Stimulated activated CD8-positive, alpha-beta memory T cell treated with anti-CD3 and anti-CD28 coated beads, Interleukin-7, amount 100 ng/mL, for 1 hour (primary cell): ENCODE results near the gene RPL34.
"Not testable (repeated sequence)": the region's sequence is repeated elsewhere in the genome, so short reads cannot be mapped to it uniquely, and the experiment has no call there.

ENCODE experiments used
- DNase-seq, 2 donors: peaks; one replicate each; pipeline ENCODE4 v3.0.0-alpha.2; 2020; ENCODE audit warnings: low read depth in 2 of 2

RPL34 gene

DNA sequence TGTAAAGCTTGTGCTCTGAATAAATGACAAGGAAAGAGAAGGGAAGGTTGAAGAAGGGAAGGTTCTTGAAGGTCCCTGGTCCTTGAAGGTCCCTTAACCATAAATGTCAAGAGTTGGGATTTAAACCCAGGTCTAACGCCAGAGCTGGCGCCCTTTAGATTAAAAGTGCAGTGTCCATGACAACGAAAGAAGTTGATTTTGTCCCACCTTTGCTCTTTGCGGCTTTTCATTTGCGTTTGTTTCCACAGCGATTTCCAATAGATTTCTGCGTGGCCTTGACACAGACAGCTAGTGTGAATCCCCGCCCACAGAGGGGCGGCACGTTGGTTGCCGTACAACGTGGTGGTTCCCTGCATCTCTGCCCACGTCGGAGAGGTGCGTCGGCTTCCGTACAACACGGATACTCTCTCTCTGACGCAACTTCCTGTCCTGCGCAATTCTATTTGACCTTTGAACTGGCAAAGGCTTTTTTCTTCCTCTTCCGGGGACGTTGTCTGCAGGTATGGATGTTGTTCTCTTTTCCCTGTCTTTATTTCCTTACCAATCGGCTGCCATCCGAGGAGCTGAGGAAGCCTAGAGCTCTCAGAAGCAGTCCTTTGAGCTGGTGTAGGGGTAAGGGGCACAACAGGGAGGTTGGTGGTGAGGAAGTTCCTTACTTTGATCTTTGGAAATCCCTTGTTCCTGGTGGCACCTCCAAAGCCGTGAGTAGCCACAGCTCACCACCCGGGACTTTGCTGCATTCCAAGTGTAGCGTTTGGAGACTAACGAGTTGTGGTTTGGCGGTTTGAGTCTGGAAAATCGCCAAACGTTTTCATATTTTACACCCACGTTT is at the start of gene RPL34:
TSS of gene RPL34 (plus strand) at position 476 of the 832 bp plus-strand sequence. CDS start 1,384 bp downstream, outside the sequence.
- peak; percentile 92 to 95 for DNase-seq

DNA sequence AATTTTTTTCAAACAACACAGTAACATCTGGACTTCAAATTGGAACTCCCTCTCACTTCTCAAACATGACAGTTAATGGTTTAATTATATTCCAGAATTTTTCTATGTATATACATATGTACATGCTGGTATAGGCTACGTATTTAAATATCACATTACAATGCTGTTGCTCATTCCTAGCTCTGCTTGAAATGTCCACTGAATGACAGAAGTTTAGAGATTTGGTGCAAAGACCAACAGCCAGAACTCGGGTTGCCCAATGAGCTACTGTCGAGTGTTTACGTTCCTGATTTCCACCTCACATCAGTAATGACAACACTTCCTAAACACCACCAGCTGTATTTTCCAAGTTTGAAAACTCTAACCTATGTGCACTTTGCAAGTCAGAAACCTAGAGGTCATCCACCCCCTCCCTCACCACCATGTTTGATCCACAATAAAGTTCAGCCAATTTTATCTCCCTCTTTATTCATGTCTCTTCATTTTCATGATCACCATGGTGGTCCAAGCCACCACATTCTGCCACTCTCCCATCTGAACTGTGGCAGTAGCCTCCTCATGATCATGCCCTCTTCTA is 49.3 kb upstream of the RPL34 start:
- DNase-seq, result no peak

DNA sequence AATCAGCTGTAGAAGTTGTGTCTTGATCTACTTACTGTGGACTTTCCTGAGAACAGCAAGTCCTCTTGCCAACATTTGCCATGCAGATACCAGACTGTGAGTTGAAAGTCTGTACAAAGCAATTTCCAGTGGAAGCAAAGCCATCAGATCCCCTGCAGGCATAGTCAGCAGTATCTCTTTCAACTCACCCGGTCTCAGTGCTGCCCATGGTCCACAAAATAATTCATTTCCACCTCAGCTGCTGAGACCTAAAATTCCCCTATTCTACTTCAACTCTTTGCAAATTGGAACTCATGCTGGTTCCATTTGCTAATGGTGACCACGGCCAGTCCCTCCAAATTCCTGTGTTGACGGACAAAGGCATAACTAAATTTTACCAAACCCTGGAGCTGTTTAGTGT is 46.0 kb upstream of the RPL34 start:
- no peak for DNase-seq

DNA sequence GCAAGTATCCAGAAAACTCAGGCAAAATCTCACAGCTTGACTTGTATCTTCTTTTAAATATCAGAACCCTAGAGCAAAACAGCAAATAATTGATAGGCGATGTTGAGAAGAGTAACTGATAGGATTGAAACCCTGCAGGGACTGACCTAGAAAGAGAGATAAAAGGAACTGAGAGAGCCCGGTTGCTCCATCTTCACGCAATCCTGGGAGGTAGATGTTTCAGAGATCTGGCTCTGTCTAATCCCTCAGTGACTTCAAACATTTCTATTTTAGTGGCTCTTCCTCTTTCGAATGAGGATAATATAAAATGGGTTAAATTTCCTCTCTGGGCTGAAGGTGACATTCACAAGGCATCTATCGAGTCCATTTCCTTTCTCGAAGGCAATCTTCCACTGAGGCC is 39.3 kb upstream of the RPL34 start:
- no peak for DNase-seq

DNA sequence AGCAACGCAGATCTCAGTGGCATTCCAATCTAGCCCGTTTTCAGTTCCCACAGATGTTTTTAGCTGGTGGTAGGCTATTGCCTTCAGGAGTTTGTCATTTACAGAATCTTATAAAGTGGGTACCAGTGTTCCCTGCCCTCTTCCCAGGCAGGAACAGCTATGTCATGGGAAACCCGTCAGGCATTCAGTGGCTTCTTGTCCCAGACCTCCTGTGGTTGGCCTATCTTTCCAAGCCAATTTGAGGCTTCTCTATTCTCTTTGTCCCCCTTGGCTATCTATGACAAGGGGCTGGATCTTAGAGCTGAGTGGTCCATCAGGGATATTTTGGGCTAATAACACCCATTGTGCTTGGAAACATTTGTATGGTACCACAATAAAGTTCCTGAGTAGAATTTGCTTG is 33.6 kb upstream of the RPL34 start:
- no peak for DNase-seq

DNA sequence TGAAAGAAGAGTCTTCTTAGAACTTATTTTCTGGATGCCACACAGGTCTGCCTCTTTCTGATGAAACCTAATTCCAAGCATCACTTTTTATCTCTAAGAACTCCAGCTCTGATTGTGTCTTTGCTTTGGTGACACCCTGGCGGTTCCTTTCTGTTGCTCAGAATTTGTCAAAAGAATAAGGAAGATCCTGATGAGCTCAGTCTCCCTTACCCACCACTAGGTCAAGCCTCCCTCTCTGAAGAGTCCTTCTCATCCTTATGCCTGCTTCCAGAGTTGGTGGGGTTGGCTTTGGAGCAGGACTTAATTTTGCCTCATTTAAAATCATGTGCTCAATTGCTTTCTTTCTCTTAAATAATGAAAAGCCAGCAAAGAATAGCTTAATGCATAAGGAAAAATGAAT is 31.5 kb upstream of the RPL34 start:
- no peak for DNase-seq

DNA sequence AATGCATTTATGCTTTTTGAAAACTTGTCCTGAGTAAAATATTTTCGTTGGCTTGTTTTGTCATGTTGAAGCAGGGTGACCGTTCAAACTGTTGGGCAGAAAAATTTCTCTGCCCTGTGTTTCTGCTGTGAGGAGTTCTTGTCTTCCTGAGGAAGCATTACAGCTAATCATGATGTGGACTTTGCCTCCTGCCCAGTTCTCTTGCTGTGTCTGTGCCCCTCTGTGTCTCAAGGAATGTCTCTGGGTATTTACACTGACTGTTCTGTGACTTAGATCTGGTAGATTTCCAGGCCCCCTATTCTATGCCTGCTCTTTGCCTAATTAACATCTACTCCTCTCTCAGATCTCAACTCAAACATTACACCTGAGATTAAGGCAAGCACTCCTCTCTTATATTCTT is 30.4 kb upstream of the RPL34 start:
- no peak for DNase-seq

DNA sequence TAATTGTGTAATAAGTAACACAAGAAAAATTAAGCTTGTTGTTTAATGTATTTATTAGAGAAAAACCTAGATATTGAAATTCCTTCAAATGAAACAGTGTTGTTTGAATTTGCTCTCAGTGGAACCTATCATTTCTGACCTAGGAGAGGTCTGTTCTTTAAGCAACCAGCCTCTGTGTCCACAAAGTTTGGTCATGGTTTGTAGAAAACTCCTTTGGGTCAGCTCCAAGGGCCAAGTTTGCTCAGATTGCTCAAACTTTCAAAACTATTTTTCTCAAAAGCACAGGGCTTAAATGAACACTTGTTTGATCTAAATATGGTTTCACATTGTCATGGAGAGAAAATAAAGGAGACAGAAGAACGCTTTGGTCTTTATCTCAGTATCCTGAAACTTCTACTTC is 29.6 kb upstream of the RPL34 start:
- DNase-seq, result no peak

DNA sequence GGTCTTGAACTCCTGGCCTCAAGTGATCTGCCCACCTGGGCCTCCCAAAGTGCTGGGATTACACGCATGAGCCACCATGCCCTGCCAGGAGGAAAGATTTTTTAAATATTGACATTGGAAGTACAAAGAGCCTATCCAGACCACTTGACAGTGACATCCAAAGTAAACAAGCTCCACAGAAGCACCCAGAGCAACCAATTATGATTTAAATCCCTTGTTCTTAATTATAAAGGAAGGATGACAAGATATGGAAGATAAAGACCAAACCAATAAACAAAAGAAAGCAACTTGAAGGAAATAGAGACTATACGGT is 27.7 kb upstream of the RPL34 start:
- DNase-seq, result no peak

DNA sequence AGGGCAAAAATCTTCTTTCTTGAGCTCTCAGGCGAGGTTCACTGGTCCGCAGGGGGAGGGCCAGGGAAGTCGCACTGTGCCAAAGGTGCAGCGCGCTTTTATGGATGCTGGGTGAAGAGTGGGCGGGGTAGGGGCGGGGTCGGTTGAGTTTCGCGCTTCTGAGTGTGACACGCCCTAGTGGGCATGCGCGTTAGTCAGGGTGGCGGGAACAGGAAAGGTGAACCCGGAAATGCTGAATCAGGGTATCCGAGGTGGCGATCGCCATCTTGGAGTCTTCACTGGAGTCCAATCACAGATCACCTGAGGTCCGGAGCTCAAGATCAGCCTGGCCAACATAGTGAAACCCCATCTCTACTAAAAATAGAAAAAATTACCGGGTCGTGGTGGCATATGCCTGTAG is 26.1 kb upstream of the RPL34 start:
- not testable (repeated sequence) for DNase-seq

DNA sequence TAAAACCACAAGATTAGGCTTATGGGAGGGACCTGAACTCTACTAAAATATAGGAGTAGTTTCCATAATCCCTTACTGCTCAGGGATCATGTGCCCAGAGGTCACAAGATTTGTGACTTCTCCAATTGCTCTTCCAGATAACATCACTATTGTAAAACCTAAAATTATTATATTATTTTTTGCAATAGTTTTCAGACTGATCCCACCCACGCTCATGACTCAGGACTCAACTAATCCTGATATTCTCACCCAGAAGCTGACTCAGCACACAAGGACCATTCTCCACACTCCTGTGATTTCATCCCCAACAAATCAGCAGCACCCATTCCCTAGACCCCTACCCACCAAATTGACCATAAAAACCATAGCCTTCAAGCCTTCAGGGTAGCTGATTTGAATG is 24.0 kb upstream of the RPL34 start:
- DNase-seq, result no peak

DNA sequence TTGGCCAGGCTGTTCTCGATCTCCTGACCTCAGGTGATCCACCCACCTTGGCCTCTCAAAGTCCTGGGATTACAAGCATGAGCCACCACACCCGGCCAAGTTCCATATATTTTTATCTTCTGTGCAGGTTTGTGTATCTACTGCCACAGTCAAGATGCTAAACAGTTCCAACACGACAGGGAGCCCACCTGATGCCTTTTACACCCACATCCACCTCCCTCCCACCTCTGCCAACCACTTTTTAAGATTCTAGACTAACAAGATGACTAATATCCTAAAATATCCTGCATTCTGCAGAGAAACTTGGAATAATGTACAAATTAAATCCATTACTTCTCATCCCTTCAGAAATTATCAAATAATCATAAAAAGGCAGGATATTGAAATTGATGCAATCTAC is 19.3 kb upstream of the RPL34 start:
- DNase-seq, result no peak

DNA sequence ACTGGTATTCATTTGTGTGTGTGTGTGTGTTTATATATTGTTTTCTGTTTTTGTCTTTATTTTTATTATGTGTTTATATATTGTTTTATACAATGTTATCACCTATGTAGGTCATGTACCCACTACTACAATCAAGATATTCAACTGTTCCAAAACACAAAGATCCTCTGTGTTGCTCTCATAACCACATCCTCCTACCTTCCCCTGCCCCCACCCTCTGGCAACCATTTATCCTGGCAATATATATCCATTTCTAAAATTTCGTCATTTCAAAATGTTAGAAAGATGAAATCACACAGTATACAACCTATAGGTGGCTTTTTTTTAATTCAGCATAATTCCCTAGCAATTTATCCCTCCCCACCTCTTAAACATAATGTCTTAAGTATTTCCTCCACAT is 18.8 kb upstream of the RPL34 start:
- no peak for DNase-seq

DNA sequence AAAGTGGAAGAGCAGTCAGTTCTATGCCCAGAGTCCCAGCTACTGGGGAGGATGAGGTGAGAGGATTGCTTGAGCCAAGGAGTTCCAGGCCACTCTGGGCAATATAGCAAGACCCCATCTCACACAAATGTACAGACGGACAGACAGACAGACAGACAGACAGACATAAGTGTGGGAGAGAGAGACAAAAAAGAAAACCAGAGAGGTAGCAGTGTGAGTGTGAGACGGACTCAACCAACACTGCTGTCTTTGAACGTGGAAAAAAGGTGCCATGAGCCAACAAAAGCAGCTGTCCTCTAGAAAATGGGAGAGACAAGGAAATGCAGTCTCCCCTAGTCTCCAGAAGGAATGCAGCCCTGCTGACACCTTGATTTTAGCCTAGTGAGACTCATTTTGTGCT is 18.2 kb upstream of the RPL34 start:
- no peak for DNase-seq

DNA sequence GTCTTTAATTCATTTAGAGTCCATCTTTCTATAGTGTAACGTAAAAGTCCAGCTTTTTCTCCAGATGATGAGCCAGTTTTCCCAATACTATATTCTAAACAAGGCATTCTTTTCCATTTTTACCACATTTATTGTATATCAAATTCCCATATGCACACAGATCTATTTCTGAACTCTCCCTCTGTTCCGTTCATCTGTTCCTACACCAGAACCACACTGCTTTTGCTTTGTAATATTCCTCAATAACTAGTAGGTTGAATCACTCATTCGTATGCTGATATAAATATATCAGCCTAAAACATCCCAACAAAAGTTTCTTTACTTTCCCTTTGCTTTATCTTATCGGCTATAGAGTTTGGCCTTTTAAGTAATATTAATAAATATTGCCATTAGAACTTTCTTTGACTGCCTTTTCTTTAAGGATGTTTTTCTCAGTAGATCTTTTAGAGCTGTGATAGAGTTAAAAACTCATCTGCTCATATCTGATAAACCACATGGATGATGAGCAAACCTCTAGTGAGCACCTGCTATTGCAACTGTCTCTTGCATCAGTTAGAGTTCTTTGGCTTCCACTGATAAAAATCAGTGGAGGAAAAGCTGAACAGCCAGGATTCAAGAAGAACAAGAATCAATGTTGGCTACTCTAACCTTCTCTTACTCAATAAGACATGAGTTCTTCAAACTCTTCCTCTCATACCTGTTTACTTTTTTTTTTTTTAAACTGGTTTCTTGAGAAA is 13.1 kb upstream of the RPL34 start:
- no peak for DNase-seq

DNA sequence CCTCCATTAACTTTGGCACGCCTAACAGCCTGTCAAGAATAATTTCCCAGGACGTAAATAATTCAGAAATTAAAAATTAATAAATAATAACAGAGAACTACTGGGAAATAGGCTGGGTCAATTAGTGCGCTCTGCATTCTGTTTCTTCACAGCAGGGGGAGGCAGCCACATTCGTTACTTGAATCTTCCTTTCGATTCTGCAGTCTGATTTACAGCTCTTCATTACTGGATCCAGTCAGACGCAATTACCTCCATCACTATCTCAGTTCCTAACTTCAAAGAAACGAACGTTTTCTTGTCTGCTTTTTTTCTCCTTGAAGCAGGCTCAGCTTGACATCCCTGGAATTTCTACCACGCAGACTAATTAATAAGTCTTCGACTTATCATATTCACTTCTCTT is 9.0 kb upstream of the RPL34 start:
- DNase-seq, result no peak

DNA sequence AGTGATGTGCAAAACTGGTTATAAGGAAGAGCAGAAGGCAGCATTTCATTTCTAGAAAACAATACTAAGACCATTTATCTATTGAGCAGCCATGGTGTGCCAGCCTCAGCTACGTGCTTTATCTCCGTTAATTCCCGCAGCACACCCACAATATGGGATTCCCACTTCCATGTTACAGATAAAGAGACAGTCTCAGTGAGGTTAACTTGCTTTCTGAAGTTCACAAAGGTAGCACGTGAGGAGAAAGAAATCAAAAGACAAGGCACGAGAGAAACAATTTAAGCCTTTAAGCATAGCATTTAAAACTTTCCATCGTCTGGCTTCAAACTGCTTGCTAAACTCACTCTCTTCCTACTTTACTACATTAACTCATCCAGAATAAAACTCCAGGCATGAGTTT is 8.0 kb upstream of the RPL34 start:
- no peak for DNase-seq

DNA sequence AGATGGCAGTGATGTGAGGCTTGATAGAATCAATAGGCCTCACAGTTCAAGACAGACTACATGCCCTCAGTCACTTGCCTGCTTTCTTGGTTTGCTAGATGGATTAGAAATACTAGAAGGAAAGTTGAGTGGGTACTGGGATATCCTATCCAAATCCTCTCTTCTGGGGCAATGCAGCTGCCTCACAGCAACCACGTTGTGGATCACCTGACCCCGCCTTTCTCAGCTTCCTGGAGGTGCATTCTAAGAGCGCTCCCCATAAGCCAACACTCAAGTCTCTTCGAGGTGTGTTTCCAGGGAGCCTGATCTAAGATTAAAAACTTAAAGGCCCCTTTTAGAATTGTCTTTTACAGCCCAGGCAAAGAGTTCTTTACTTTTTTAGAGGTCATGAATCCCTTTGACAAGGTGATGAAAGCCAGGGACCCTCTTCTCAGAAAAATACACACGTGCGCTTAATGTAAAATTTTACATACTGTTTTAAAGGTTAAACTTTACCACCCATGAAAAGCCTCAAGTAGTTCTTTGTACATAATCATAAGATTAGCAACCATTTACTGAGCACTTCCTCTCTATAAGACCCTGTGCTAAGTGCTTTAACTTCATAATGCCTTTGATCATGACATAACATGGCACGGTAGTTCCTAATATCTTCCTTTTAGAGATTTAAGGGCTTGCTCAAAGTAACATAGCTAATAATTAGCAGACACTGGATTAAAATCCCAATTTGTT is 840 bp upstream of the RPL34 start:
- no peak for DNase-seq

DNA sequence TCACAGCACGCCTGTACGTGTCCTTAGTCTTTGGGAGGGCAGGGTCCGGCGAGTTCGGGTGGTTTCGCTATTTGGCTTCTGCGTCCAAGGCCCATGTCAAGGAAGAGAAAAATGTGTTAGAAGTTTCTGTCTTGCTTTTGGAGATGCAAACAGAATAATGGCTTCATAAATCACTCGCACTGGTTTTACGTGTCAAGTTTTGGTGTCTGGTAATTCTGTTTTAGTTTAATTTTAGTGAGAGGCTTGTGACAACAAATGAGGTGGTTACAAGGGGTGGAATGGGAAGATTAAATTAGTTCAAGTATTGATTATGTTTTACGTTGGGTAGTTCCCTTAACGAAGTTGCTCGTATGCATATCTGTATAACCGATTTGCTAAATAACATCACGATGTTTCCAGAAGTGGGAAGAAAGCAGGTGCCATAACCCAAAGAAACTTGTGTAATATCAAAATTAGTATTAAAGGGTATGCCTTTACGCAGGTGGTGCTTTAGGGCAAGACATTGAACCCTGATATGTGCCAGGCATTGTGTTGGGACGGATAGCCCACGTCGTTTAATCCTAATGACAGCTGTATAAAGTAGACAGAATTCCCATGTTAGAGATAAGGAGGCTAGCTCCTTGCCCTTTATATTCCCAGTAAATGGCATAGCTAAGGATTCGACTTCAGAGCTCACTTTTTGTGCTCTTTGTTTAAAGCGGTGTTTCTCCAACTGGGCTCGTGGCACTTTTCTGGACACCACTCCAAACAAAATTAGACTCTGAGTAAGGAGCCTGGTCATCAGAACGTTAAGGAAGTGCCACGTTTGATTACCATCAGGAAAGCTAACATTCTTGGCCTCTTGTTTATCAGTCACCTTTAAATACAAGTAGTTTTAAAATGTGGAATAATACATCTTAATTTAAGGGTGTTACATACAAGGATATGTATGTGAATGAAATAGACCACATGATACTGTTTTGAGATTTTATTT is 843 bp downstream of the RPL34 start:
- no peak for DNase-seq

DNA sequence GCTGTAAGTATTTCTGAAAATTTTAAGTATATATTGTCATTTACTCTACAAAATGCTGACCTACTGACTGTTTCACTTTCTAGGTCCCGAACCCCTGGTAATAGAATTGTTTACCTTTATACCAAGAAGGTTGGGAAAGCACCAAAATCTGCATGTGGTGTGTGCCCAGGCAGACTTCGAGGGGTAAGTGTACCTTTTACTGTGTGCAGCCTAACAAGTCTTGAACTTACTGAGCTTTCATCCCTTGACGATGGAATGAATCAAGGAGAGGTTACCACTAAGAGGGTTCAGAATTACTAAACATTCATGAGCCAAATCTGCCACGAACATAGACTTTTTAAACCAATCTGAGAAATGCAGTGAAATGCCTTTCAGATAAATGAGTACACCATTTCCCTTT is 1.6 kb downstream of the RPL34 start:
- no peak for DNase-seq

DNA sequence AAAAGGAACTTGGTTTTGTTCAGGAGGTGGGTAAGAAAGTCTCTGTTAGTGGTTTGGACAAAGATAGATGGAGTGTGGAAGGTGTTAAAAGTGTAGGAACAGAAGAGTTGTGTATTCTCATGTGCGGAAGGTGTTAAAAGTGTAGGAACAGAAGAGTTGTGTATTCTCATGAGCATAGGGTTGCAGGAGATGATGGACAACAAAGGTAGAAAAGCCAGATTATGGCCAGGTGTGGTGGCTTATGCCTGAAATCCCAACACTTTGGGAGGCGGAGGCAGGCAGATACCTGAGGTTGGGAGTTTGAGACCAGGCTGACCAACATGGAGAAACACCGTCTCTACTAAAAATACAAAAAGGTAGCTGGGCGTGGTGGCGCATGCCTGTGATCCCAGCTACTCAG is 2.5 kb downstream of the RPL34 start:
- no peak for DNase-seq
